ENCODE data around the gene TCF3. TPM values are rescaled to one million over a fixed set of nuclear protein-coding genes. Genes with fewer than 3 reads are reported as not detected.
"Not testable (repeated sequence)": the region's sequence is repeated elsewhere in the genome, so short reads cannot be mapped to it uniquely, and the experiment has no call there.

TCF3 gene
- total RNA-seq, 1 donor from 2014 or later: 255 TPM

GRCh38 chr19:1672038-1672768 lies 19.8 kb upstream of the TCF3 start:
- TF ChIP-seq CTCF (IDR thresholded peaks at IDR 0.05; ENCODE audit: unreplicated experiment): peak; percentile 85
- Mint-ChIP-seq H3K9me3 (ENCODE audit: unreplicated experiment) (no peaks in the 10 kb centered on the region), H3K27me3 (ENCODE audit: unreplicated experiment) (peaks cover 37% of the 10 kb centered on the region), H3K27ac (ENCODE audit: unreplicated experiment) (no peak overlapping the region), H3K4me3 (ENCODE audit: unreplicated experiment) (no peak overlapping the region), H3K4me1 (ENCODE audit: unreplicated experiment) (no peaks in the 10 kb centered on the region), H3K36me3 (ENCODE audit: low read depth, unreplicated experiment) (peaks cover 4% of the 10 kb centered on the region)
- peak; percentile 41 for DNase-seq (ENCODE audit: low spot score)

GRCh38 chr19:1671716-1672037 lies 19.3 kb upstream of the TCF3 start:
- no peaks in the 10 kb centered on the region for H3K4me1 Mint-ChIP-seq (ENCODE audit: unreplicated experiment)
- H3K36me3 Mint-ChIP-seq (ENCODE audit: low read depth, unreplicated experiment): peaks cover 4% of the 10 kb centered on the region
- no peak for DNase-seq (ENCODE audit: low spot score)
- H3K9me3 Mint-ChIP-seq (ENCODE audit: unreplicated experiment): no peaks in the 10 kb centered on the region
- H3K4me3 Mint-ChIP-seq (ENCODE audit: unreplicated experiment): peak overlapping the region; percentile 15
- H3K27ac Mint-ChIP-seq (ENCODE audit: unreplicated experiment): peak overlapping the region; percentile 24
- no peak for TF ChIP-seq CTCF (IDR thresholded peaks at IDR 0.05; ENCODE audit: unreplicated experiment)
- H3K27me3 Mint-ChIP-seq (ENCODE audit: unreplicated experiment): peaks cover 36% of the 10 kb centered on the region

- H3K27ac Mint-ChIP-seq (ENCODE audit: unreplicated experiment); DNase-seq (ENCODE audit: low spot score); H3K4me3 Mint-ChIP-seq (ENCODE audit: unreplicated experiment); H3K4me1 Mint-ChIP-seq (ENCODE audit: unreplicated experiment); H3K9me3 Mint-ChIP-seq (ENCODE audit: unreplicated experiment); H3K36me3 Mint-ChIP-seq (ENCODE audit: low read depth, unreplicated experiment): not testable (repeated sequence)
- peaks cover 33% of the 10 kb centered on the region for H3K27me3 Mint-ChIP-seq (ENCODE audit: unreplicated experiment)
Observed at GRCh38 chr19:1670747-1671146, 18.3 kb upstream of the TCF3 start.

- peak; percentile 10 for DNase-seq (ENCODE audit: low spot score)
- peaks cover 26% of the 10 kb centered on the region for H3K27me3 Mint-ChIP-seq (ENCODE audit: unreplicated experiment)
- no peak overlapping the region for H3K27ac Mint-ChIP-seq (ENCODE audit: unreplicated experiment)
- H3K4me3 Mint-ChIP-seq (ENCODE audit: unreplicated experiment): no peak overlapping the region
- H3K36me3 Mint-ChIP-seq (ENCODE audit: low read depth, unreplicated experiment): peaks cover 4% of the 10 kb centered on the region
- TF ChIP-seq CTCF (IDR thresholded peaks at IDR 0.05; ENCODE audit: unreplicated experiment): no peak
- H3K9me3 Mint-ChIP-seq (ENCODE audit: unreplicated experiment): no peaks in the 10 kb centered on the region
- H3K4me1 Mint-ChIP-seq (ENCODE audit: unreplicated experiment): no peaks in the 10 kb centered on the region
Observed at GRCh38 chr19:1668486-1669270, 16.3 kb upstream of the TCF3 start.

- Mint-ChIP-seq H3K36me3 (ENCODE audit: low read depth, unreplicated experiment) (peaks cover 4% of the 10 kb centered on the region), H3K27ac (ENCODE audit: unreplicated experiment) (no peak overlapping the region), H3K27me3 (ENCODE audit: unreplicated experiment) (peaks cover 22% of the 10 kb centered on the region), H3K4me3 (ENCODE audit: unreplicated experiment) (peak overlapping the region; percentile 20), H3K4me1 (ENCODE audit: unreplicated experiment) (no peaks in the 10 kb centered on the region), H3K9me3 (ENCODE audit: unreplicated experiment) (no peaks in the 10 kb centered on the region)
- no peak for DNase-seq (ENCODE audit: low spot score)
- no peak for TF ChIP-seq CTCF (IDR thresholded peaks at IDR 0.05; ENCODE audit: unreplicated experiment)
Observed at GRCh38 chr19:1668048-1668485, 15.7 kb upstream of the TCF3 start.
